Measurements from ENCODE around the gene ATP10A. TPM values are rescaled to one million over a fixed set of nuclear protein-coding genes. Genes with fewer than 3 reads are reported as not detected.

ATP10A gene
- total RNA-seq, 1 experiment from 2014 or later, result 0.02 TPM

- DNase-seq (ENCODE audit: low read depth, low spot score) (no peak), ATAC-seq (no peak)
- Histone ChIP-seq H3K9ac (ENCODE audit: low read length) (no peak overlapping the region), H3K27me3 (ENCODE audit: insufficient read depth, low read length) (no peaks in the 10 kb centered on the region), H3K4me3 (replicated peaks in 1 of 2; ENCODE audit: low read depth in 1 of 2, low read length in 2 of 2) (no peak overlapping the region), H3K4me1 (ENCODE audit: control insufficient read depth in 1 of 2, insufficient read depth in 2 of 2, low read length in 2 of 2) (no peaks in the 10 kb centered on the region), H4K20me1 (ENCODE audit: insufficient read depth) (no peaks in the 10 kb centered on the region), H3K79me2 (ENCODE audit: insufficient read depth, low read length) (no peaks in the 10 kb centered on the region), H3K9me2 (ENCODE audit: insufficient read depth) (no peaks in the 10 kb centered on the region), H3K9me3 (ENCODE audit: control insufficient read depth in 1 of 2, insufficient read depth in 1 of 2, low read depth in 1 of 2, low read length in 2 of 2) (peaks cover 8 to 41% of the 10 kb centered on the region in 2 experiments; a peak in 2 of 4 replicates), H2AFZ (ENCODE audit: low read depth, low read length, poor library complexity, severe bottlenecking) (no peak overlapping the region), H3K36me3 (ENCODE audit: control insufficient read depth in 1 of 2, insufficient read depth in 2 of 2, low read length in 2 of 2) (no peaks in the 10 kb centered on the region), H3K4me2 (ENCODE audit: low read length) (no peak overlapping the region), H3K27ac (ENCODE audit: low read depth, low read length) (no peak overlapping the region)
- CTCF ChIA-PET, result no interaction called here
- intact Hi-C loops (cut with micrococcal nuclease), result no loop called here
- RAD21 ChIA-PET (ENCODE audit: low non-redundant PET in 1 of 2, low total read pairs in 2 of 2, uncharacterized antibody in 2 of 2, unreplicated experiment in 2 of 2), result no interaction called here
- BruUV-seq (replicated peaks), result no TSS peak
- TF ChIP-seq JUND (IDR thresholded peaks at IDR 0.05) (no peak), POLR2A (IDR thresholded peaks at IDR 0.05; ENCODE audit: borderline replicate concordance, extremely low read depth, insufficient read depth, insufficient read length) (no peak), SRF (IDR thresholded peaks at IDR 0.05; ENCODE audit: low read depth) (no peak), CEBPB (IDR thresholded peaks at IDR 0.05; ENCODE audit: low read depth) (no peak), MAX (IDR thresholded peaks at IDR 0.05) (no peak), SIN3A (IDR thresholded peaks at IDR 0.05; ENCODE audit: low read depth) (no peak), ZBTB33 (IDR thresholded peaks at IDR 0.05; ENCODE audit: extremely low read depth, insufficient replicate concordance, low read length) (no peak), CTCF (IDR thresholded peaks at IDR 0.05 in 2 of 3, conservative IDR thresholded peaks at IDR 0.05 in 1 of 3; ENCODE audit: borderline replicate concordance in 1 of 3, insufficient read depth in 1 of 3, low read depth in 2 of 3, low read length in 2 of 3) (no peak), YY1 (IDR thresholded peaks at IDR 0.05; ENCODE audit: extremely low read depth, insufficient replicate concordance, low read depth, low read length) (no peak)
- POLR2A ChIA-PET, result no interaction called here
Measured at GRCh38 chr15:25708391-25708790, 154.7 kb downstream of the ATP10A start.
